D341Med (cell line): Measurements from ENCODE around the gene SUGP2.

Source experiments
- DNase-seq: peaks from one replicate; pipeline ENCODE4 v3.0.0; 2012; ENCODE audit warnings: low spot score

The SUGP2 gene

DNA sequence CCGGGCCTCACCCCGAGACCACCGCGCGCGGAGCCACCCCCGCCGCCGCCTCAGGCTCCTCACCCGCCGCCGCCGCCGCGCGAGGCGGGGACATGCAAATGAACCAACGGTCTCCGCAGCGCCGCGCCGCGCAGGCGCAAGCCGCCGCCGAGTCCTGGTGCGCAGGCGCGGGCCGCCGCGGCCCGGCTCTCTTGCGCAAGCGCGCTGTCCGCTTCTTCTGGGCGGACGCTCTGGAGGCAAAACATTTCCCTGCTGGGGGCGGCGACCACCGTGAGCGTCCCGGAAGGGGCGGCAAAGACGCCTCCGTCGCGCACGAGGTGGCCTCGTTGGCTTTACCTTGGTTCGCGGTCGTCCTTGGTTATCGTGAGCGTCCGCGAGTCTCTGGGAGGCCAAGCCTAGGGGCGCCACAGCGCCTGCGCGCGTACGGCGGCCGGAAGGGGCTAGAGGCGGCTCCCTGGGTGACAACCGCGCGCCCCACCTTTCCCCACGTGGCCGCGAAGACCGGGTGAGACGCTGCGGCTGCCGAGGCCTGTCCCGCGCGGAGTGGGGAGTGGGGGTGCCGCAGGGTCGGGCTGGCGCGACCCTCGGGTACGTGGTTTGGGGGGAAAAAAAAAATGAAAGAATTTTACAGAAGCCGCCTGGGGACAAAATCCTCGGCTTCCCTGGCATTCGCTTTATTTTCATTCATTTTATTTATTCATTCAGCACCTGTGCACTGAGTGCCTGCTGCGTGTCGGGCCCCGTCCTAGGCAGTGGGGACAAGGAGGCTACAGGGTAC, at the start of gene SUGP2, which contains the start of gene ARMC6:
TSS of gene SUGP2 (minus strand) at position 92 of the 778 bp plus-strand sequence. CDS start 2,446 bp downstream, outside the sequence.
TSS of gene ARMC6 (plus strand) at position 178 of the 778 bp plus-strand sequence. CDS start 607 bp downstream, outside the sequence.
- peak; percentile 99 for DNase-seq

DNA sequence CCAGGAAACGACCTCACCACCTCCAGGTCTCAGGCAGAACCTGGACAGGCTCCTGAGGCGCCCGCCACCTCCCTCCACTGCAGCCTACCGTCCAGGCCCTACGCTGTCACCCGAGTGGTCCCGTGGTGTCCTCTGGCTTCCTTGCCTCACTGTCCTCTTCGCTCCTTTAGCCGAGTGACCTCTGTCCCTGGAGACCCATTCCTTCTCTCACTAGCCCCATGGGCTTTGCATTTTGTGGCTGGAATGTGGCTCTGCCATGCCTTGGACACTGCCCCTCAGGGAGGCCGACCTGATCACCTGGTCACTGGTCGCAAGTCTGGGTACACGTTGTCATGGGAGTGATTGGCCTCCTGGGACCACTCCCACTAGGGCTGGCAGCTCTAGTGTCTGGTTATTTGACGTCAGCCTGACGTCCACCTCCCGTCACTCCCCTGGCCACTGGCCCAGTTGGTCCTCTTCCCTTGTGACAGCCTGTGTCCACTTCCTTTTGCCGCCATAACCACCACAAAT, 48.4 kb upstream of the SUGP2 start:
- DNase-seq, result no peak

DNA sequence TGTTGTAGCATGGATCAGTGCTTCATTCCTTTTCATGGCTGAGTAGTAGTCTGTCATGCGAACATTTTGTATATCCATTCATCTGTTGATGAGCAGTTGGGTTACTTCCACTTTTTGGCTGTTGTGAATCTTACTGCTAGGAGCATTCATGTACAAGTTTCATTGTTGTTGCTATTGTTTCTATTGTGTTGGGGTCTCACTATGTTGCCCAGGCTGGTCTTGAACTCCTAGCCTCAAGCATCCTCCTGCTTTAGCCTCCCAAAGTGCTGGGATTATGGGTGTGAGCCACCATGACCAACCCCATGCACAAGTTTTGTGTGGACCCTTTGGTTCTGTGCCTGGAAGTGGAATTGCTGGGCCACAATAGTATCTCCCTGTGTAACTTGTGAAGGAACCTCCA, 46.3 kb upstream of the SUGP2 start:
- DNase-seq, result no peak

DNA sequence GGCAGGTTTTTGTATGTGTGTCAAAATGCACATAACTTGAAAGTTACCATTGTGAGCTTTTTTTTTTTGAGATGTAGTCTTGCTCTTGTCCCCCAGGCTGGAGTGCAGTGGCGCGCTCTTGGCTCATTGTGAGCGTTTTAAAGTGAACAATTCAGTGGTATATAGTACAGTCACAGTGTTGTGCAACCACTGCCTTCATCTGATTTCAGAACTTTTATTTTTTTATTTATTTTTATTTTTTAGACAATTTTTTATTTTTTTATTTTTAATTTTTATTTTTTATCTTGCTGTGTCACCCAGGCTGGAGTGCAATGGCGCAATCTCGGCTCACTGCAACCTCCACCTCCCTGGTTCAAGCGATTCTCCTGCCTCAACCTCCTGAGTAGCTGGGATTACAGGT, 45.5 kb upstream of the SUGP2 start:
- DNase-seq, result no peak

DNA sequence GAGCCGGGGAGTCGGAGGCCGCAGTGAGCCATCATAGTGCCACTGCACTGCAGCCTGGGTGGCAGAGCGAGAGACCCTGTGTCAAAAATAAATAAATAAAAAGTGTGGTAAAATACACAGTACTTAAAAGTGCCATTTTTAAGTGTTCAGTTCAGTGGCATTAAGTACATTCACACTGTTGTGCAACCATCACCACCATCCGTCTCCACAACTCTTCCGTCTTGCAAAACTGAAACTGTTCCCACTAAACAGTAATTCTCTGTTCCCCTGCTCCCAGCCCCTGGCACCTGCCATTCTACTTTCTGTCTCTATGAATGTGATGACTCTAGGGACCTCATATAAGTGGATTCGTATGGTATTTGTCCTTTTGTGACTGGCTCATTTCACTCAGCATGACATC, 43.8 kb upstream of the SUGP2 start:
- no peak for DNase-seq

DNA sequence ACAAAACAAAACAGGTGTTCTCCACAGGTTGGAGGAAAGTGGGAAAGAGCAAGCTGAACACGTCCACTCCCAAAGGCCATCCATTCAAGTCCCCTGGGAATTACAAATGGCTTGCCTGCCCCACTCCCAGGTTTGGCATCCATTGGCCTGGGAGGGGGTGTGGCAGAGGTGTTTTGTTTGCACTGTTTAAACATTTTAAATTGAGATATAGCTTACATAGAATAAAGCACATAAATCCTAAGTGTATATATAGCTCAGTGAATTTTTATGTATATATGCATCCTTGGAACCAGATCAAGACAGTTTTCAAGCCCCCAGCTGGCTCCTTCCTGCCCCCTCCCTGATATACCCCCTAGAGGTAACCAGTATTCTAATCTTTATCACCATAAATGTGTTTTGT, 43.2 kb upstream of the SUGP2 start:
- DNase-seq, result no peak

DNA sequence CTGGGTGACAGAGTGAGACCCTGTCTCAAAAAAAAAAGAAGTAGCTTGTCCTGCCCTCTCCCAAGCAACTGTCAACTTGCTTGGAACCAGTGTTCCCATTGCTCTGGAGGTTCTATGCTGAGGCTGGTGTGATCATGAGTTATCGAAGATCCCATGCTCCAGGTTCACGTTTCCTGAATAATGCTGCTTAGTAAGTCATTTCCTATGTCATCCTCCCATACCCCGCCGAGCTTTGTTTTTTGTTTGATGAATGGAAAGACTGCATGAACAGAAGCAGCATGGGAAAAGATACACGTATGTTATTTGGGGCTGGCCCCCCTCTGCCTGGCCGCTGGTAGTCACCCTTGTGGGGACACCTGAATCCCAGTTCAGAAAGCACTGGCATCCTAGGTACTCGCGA, 41.8 kb upstream of the SUGP2 start:
- no peak for DNase-seq

DNA sequence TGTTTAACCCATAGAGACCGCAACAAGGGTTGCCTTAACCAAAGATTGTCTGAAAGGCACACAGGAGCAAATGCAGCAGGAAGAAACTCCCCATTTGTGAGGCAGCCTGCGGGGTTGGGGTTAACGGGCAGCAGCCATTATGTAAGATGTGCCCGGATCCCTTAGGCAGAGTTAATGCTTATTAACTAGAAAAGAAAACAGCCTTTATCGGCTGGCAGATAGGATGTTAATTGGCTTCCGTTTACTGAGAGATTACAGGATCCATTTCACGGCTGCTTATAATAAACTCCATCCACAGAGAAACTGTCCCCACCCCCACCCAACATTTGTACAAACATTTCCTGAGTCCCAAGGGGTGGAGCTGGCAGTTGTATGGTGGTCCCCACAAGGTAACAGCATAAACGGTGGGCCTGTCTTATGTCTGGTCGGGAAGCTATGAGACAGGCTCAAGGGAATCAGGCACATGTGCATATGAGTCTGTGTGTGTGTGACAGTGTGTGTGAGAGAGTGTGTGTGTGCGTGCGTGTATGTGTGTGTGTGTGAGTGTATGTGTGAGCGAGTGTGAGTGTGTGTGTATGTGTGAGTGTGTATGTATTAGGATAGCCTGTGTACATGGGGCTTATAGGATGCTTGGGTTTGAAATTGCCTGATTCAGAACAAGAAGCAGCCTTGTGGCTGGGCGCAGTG, 41.0 kb upstream of the SUGP2 start:
- no peak for DNase-seq

DNA sequence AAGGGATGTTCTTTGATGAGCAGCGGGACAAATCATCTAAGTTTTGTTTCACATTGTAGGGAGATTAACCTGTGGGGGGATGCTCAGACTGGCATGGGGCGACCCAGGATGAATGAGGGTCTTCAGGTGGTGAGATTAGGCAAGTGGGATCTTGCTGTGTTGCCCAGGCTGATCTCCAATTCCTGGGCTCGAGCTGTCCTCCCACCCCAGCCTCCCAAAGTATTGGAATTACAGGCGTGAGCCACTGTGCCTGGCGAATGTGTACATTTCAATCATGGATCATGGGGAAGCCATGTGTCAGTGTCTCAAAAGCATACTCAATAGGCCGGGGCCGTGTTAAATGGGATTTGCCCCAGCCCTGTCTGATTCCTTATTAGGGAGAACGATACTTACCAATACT, 38.6 kb upstream of the SUGP2 start:
- no peak for DNase-seq

DNA sequence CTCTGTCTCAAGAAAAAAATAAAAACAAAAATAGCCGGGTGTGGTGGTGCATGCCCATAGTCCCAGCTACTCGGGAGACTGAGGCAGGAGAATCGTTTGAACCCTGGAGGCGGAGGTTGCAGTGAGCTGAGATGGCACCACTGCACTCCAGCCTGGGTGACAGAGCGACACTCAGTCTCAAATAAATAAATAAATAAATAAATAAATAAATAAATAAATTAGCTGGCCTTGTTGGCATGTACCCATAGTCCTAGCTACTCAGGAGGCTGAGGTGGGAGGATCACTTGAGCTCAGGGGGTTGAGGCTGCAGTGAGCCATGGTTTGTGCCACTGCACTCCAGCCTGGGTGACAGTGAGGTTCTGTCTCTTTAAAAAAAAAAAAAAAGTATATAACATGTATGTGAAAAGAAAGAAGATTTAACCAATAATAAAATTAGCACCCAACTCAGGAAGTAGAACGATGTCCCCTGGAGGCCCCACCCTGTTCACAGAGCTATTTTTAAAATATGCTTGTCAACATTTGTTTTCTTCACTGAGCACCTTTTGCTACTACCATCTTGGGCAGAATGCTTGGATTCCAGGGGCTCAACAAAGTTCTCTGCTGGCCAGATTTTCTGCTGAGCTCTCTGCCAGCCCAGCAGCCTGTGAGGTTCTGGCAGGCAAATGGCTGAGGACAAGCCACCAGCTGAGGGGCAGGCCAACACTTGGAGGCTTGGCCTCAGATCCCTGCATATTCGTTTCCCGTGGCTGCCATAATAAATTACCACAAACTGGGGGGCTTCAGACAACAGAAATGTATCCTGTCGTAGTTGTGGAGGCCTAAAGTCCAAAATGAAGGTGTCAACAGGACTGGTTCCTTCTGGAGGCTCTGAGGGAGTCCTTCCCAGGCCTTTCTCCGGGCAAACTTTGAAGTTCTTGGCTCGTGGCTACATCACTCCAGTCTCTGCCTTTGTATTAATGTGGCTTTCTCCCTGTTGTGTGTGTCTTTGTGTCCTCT, 35.6 kb upstream of the SUGP2 start:
- no peak for DNase-seq

DNA sequence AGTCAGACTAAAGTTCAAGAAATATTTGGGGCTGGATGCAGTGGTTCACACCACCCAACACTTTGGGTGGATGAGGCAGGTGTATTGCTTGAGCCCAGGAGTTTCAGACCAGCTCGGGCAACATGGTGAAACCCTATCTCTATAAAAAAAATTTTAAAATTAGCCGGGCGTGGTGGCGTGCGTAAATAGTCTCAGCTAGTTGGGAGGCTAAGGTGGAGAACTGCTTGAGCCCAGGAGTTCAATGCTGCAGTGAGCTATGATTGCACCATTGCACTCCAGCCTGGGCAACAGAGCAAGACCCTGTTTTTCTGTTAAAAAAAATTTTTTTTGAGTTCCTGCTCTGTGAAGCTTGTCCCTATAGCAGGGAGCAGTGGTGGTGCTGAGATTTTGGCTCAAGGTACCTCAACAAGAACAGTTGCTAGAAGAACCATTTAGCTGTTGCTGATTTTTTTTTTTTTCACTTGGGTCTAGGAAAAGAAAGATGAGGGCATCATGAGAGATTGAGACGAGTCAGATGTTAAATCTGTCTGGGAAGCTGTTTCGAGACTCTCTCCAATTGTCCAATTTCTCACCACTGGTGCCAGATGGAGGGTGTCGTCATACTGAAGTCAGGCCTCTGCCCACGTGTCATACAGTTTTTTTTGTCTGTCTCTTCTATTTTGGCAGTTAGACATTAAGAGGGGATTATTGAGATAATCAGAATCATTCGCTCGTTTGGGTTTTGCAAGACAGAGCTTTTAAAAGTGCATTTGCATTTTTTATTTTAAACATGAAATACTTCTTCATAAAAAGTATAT, 34.2 kb upstream of the SUGP2 start:
- no peak for DNase-seq

DNA sequence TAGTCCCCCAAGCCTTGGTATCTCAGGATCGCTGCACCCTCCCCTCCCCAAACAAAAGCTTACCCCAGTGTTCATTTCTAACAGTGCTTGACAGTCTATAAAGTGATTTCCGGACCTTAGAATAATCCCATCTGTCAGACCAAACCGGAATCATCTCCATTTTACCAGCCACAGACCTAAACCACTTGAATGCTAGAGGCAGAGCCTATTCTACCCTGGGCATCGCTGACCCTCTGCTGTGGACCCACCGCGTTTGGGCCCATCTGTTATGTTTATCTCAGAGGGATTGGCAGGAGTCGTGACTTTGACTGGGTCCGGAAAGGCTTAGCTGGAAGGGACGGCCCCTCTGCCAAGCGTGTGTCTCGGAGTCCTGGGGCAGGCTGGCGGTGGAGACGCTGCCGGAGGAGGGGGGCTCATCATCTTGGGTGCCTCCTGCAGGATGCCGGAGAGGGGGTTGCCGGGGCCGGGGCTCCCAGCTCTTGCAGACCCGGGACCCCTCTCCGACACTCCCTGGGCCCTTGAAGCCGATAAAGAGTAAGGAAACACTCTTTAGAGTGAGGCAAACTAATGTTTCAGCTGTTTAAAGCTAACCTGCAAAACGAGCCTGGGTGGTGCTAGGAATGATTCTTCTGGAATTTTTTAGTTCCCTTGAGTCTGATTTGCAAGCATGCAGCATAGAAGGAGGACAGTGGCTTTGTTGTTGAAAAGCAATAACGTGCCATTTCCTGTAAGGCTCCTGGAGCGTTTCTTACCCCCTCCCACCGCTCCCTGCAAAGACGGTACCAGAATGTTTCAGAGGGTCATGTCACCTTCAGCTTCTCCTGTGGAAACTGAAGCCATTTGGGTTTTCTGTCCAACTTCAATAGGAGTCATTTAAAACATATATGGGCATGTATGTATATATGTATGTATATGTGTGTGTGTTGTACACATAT, 31.8 kb upstream of the SUGP2 start:
- peak; percentile 71 for DNase-seq

DNA sequence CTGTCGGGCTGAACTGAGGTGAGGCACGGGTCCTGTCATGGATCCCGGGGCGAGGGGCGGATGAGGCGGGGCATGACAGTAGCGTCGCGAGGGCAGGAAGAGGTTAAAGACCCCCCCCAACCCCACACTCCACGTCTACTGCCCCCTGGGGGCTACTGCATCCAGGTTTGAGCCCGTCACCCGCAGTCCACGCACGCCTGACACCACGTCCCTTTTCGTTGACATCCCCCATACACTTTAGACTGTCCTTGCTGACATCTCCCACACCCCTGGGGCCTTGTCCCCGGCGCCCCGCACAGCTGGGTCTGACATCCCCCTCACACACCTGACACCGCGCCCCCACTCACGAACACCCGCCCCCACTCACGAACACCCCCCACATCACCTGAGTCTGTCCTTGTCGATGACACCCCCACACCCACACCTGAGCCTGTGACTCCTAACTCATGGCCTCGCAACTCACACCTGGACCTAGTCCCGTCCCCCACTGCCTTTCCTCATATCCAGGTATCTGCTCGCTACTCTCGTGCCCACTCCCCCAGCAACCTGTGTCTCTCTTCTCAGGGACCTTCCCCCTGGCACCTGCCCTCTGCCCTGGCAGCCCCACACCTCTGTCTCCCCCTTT, 30.9 kb upstream of the SUGP2 start:
- DNase-seq, result no peak

DNA sequence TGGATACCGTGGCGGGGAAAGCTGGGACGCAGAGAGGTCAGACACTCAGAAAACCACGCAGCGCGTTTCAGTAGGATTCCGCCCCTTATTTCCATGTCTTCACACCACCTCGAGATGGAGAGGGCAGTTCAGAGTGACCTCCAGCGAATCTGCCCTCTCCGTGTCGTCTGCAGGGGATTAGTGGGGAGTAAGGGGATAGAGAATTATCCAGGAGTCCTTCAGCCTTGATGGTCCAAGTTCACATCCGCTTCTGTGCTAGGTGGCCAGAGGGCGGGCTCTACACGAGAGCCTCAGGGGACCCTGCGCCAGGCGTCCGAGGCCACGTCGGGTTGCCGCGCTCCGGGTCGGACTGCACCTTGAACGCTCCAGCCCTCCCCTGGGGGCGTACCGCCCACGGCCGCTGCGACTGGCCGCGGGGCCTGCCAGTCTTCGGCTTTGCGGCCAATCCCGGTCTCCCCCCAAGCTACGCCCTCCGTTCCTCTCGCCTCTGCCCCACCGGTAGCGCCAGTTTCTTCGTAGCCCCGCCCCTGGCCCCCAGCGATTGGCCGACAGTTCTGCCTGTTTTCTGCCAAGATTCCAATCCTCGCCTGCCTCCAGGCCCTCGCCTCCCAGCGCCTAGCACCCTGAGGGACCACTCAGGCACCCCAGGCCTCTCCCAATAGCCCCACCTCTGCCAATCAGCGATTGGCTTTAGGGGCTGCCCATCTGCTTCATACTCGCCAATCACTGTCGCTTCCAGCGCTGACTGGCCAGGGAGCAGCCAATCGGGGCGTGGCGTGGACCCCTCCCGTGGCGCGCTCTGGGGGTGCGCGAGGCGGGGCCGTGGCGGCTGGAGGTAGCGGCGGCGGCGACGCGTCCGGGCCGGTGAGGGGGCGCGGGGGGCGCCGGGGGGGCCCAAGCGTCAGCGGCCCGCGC, 30.1 kb upstream of the SUGP2 start, which contains the start of gene SLC25A42:
TSS of gene SLC25A42 (plus strand) at position 812 of the 915 bp plus-strand sequence. CDS start 32,131 bp downstream, outside the sequence.
- DNase-seq, result peak; percentile 98

DNA sequence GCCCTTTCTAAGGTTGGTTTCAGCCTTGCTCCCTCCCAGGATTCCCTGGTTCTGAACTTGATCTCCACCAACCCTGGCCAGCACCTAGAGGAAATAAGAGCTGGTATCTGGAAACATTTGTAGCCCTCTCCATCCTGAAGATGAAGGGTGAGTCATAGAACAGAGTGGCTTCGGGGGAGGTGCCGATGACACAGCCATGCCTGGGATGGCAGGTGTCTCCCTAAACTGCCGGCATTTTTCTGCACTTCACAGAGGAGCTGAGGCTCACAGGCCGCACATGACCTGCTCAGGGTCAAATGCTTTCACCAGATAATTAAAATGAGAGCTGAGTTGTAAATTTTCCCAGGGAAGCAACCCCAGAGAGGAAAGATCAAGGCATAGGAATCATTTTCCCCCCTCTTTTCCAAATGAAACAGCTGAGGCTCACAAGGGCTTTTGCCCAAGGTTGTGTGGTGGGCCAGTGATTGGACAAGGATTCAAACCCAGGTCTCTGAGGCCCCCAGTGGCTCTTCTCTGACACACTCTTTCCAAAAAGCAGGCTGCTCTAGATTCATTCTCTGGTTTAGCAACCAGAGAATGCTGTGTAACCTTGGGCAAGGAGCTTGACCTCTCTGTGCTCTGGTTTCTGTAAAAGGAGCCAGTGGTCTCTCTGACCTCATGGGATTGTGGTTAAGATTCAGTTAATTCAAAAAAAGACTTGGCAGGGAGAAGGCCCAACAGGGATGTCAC, 29.3 kb upstream of the SUGP2 start:
- no peak for DNase-seq

DNA sequence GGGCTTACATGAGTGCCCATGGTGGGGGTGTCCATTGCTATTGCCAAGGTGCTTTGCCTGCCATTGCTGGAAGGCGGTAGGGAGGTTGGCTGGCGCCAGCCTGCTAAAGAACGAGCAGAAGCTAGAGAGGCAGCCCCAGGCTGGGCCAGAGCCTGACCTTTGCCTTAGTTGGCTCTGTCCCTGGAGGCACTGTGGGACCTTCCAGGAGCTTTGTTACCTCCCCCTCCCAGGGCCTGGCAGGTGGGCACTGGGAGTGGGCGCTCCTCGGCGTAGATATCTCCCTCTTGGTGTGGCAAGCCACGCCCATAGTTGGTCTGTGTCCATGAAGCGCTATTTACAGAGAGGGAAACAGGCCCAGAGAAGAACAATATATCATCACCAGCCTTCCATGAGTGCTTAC, 28.2 kb upstream of the SUGP2 start:
- DNase-seq, result no peak

DNA sequence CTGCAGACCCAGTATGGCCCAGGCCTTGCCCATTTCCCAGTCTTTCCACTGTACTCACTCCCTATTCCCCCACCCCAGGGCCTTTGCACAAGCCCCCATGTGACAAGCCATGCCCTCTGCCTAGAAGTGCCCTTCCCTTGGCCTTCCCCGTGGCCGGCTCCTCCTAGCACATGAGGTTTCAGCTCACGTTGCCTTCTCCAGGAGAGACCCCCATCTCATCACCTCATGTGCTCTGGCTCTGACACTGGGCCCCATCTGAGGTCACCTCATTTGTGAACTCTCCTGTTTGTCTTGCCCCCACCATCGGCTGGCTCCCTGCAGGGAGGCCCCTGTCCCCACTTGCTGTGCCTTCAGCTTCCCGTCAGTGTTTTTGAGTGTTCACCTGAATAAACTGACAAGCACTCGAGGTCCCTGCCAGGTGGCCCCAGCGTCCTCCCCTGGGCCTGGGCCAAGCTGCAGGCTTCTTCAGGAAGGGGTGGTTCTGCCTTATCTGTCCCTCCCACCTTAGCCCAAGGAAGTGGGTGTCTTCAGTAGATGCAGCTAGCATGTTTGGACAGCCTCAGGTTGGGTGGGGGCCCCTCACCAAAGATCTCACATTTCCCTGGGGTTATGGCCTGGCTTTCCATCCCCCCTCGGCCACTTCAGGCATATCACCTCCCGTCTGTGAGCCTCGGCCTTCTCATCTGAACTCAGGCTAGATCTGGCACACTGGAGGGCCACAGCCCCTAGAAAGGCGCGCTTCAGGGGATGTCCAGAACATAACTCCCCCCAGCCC, 26.7 kb upstream of the SUGP2 start:
- no peak for DNase-seq
